DMS 273 (cell line): ENCODE data around the gene NGLY1.

Source experiments
- DNase-seq: peaks from one replicate; lab custom pipeline; 2025; ENCODE audit not compliant: unreplicated experiment; lab: John Stamatoyannopoulos, UW

Gene NGLY1

GRCh38 chr3:25782938-25783660, at the start of gene NGLY1:
Gene NGLY1, minus strand, starts transcription at chr3:25783443. Its CDS starts 53 bp downstream, at chr3:25783390.
- DNase-seq: peak; percentile 87

- peak; percentile 71 for DNase-seq
Measured at GRCh38 chr3:25831578-25831977, 48.3 kb upstream of the NGLY1 start.

GRCh38 chr3:25830373-25831280, 47.4 kb upstream of the NGLY1 start:
- peak; percentile 91 for DNase-seq

- DNase-seq: no peak
Measured at GRCh38 chr3:25826510-25826909, 43.3 kb upstream of the NGLY1 start.

GRCh38 chr3:25823314-25823713, 40.1 kb upstream of the NGLY1 start:
- DNase-seq: no peak

- no peak for DNase-seq
Measured at GRCh38 chr3:25821746-25822573, 38.7 kb upstream of the NGLY1 start.

GRCh38 chr3:25820816-25821486, 37.7 kb upstream of the NGLY1 start:
- DNase-seq: no peak

GRCh38 chr3:25820366-25820765, 37.1 kb upstream of the NGLY1 start:
- peak; percentile 30 for DNase-seq

GRCh38 chr3:25818335-25818734, 35.1 kb upstream of the NGLY1 start:
- DNase-seq: no peak

GRCh38 chr3:25817638-25818037, 34.4 kb upstream of the NGLY1 start:
- no peak for DNase-seq

- no peak for DNase-seq
Measured at GRCh38 chr3:25817107-25817506, 33.9 kb upstream of the NGLY1 start.

- DNase-seq: no peak
Measured at GRCh38 chr3:25812644-25813043, 29.4 kb upstream of the NGLY1 start.

- DNase-seq: no peak
Measured at GRCh38 chr3:25804676-25805075, 21.4 kb upstream of the NGLY1 start.

GRCh38 chr3:25803833-25804232, 20.6 kb upstream of the NGLY1 start:
- DNase-seq: no peak

- DNase-seq: peak; percentile 69
Measured at GRCh38 chr3:25801786-25802185, 18.5 kb upstream of the NGLY1 start.

GRCh38 chr3:25789596-25790556, 6.6 kb upstream of the NGLY1 start, which contains the start of gene OXSM:
Gene OXSM, plus strand, starts transcription at chr3:25790090. Its CDS starts 931 bp downstream, at chr3:25791021.
- peak; percentile 95 for DNase-seq

GRCh38 chr3:25789209-25789595, 6.0 kb upstream of the NGLY1 start:
- no peak for DNase-seq

- DNase-seq: no peak
Measured at GRCh38 chr3:25787689-25788088, 4.4 kb upstream of the NGLY1 start.

GRCh38 chr3:25785826-25786225, 2.6 kb upstream of the NGLY1 start:
- peak; percentile 9 for DNase-seq
